Ovary (tissue), 9 donors: ENCODE data around the gene SLC7A9. TPM values are rescaled to one million over a fixed set of nuclear protein-coding genes. Genes with fewer than 3 reads are reported as not detected.

ENCODE experiments used
- DNase-seq, 5 donors: peaks; one replicate each; pipeline ENCODE4 v3.0.0-alpha.2; 2019 to 2020
- H3K27ac ChIP-seq, 2 donors: fragments of 200-600 bp; one replicate each; pipeline versions ENCODE4 v1.5.1 to v1.8.0; 2019 to 2022
- H3K27me3 ChIP-seq: fragments of 200-600 bp; one replicate; pipeline ENCODE4 v1.8.0; 2022
- H3K36me3 ChIP-seq: fragments of 200-600 bp; sonication (generic); one replicate; pipeline ENCODE4 v1.5.1; 2019
- H3K4me1 ChIP-seq: one replicate; pipeline ENCODE4 v1.8.1; 2013; ENCODE audit warnings: mild to moderate bottlenecking, moderate library complexity; ENCODE audit not compliant: insufficient read depth
- H3K4me3 ChIP-seq: fragments of 200-600 bp; sonication (generic); one replicate; pipeline ENCODE4 v1.5.1; 2017
- H3K9me3 ChIP-seq, 2 donors: fragments of 200-600 bp in 1 of 2; sonication (generic) in 1 of 2; one replicate each; pipeline versions ENCODE4 v1.5.1 to v1.8.1; 2013 to 2019; ENCODE audit warnings: mild to moderate bottlenecking in 1 of 2, moderate library complexity in 1 of 2
- EP300 ChIP-seq: sonication (generic); formaldehyde crosslinking; IDR thresholded peaks from one replicate; pipeline ENCODE4 v1.6.1; 2017; ENCODE audit warnings: antibody characterized with exemption
- POLR2A ChIP-seq: fragments of 450-650 bp; IDR thresholded peaks from one replicate; pipeline ENCODE4 v1.6.1; 2017; ENCODE audit warnings: antibody characterized with exemption, mild to moderate bottlenecking, moderate library complexity
- WGBS, 3 donors: extraction: QIAGEN DNeasy Blood & Tissue Kit in 1 of 3; methylation state at CpG; one replicate each; pipeline versions ENCODE4 v1.1.5 to v1.1.7; 2013 to 2017; 5-methylcytosine and 5-hydroxymethylcytosine counted together
- intact Hi-C, 4 donors: fragments of 100-400 bp; cut with DNase I; formaldehyde crosslinking; loops; one replicate each; pipeline versions ENCODE4 v1.11.0 to v1.15.1; 2022 to 2023
- polyA plus RNA-seq, 2 donors: library from polyadenylated mRNA; stranded (reverse); fragments of 200-250 nt in 1 of 2; fragments of 350-450 nt in 1 of 2; fragmentation: Illumina TruSeq in 1 of 2; extraction: RNeasy Lipid Tissue Mini Kit (QIAGEN cat#74804) in 1 of 2; gene quantifications; one replicate each; pipeline ENCODE4 v1.2.3, GENCODE V29; 2013 to 2014
- total RNA-seq, 7 donors: library from RNA; depleted of rRNA in 2 of 7; stranded (reverse); fragments of >200 nt in 2 of 7; fragmentation: NEBNext Ultra II Directional in 3 of 7; extraction: Animal tissue kit (Norgen Biotek cat#: 25700) in 3 of 7; gene quantifications; one replicate each; pipeline versions ENCODE4 v1.1.0 to v1.2.4, GENCODE V29; 2016 to 2023
- TF ChIP-seq, protein P1 (sequence below), 3 donors: fragments of 450-650 bp in 2 of 3; fragments of 200-600 bp in 1 of 3; IDR thresholded peaks; one replicate each; pipeline versions ENCODE4 v1.5.1 to v1.8.0; 2016 to 2022; ENCODE audit warnings: antibody characterized with exemption in 3 of 3, mild to moderate bottlenecking in 1 of 3
- donor health status: DM: no; HTN: no; CAD: no; lungs with moderate emphysema.
- donor health status: DM: no; HTN: no; CAD: no.
- donor health status: Bipolar disorder and iron deficiency.
- donor health status: DM: yes; HTN: yes; CAD: no.
- donor health status: DM: no; HTN: no; CAD: no.
- donor health status: DM: yes; HTN: yes; CAD: no.

Gene SLC7A9
- total and polyA plus RNA-seq, 9 donors, result 0.23 to 0.95 (median 0.64) TPM

DNA sequence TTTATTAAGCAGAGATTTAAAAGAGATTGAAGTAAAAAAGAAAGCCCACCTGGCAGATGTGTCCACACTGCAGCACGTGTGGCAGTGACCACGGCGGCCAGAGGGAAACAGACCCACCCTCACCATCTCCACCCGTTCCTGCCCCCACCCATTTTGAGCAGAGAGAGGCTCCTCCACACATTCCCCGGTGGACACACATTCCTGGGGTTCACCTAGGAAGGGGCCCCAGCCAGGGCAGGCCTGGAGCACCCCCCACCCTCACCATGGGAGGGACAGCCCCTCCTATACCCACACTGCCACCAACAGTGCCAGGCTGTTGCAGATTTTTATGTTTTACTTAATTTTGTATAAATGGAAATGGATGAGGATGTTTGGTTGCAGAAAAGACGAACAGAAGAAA is 54.9 kb downstream of the SLC7A9 start:
- H3K36me3 ChIP-seq, result no peaks in the 10 kb centered on the region
- no peaks in the 10 kb centered on the region for H3K27me3 ChIP-seq
- intact Hi-C loops, result no loop called here
- H3K4me1 ChIP-seq, result no peaks in the 10 kb centered on the region
- DNase-seq, result no peak
- H3K9me3 ChIP-seq, result no peaks in the 10 kb centered on the region
- TF ChIP-seq POLR2A, result no peak
- TF ChIP-seq, protein P1, sequence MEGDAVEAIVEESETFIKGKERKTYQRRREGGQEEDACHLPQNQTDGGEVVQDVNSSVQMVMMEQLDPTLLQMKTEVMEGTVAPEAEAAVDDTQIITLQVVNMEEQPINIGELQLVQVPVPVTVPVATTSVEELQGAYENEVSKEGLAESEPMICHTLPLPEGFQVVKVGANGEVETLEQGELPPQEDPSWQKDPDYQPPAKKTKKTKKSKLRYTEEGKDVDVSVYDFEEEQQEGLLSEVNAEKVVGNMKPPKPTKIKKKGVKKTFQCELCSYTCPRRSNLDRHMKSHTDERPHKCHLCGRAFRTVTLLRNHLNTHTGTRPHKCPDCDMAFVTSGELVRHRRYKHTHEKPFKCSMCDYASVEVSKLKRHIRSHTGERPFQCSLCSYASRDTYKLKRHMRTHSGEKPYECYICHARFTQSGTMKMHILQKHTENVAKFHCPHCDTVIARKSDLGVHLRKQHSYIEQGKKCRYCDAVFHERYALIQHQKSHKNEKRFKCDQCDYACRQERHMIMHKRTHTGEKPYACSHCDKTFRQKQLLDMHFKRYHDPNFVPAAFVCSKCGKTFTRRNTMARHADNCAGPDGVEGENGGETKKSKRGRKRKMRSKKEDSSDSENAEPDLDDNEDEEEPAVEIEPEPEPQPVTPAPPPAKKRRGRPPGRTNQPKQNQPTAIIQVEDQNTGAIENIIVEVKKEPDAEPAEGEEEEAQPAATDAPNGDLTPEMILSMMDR (IDR thresholded peaks at IDR 0.05), result no peak
- no peak for TF ChIP-seq EP300
- WGBS, 3 donors, result 48 to 62% (median 60%) methylated on average over 6 of the region's 6 CpGs
- H3K27ac ChIP-seq, result no peak overlapping the region
- no peak overlapping the region for H3K4me3 ChIP-seq

DNA sequence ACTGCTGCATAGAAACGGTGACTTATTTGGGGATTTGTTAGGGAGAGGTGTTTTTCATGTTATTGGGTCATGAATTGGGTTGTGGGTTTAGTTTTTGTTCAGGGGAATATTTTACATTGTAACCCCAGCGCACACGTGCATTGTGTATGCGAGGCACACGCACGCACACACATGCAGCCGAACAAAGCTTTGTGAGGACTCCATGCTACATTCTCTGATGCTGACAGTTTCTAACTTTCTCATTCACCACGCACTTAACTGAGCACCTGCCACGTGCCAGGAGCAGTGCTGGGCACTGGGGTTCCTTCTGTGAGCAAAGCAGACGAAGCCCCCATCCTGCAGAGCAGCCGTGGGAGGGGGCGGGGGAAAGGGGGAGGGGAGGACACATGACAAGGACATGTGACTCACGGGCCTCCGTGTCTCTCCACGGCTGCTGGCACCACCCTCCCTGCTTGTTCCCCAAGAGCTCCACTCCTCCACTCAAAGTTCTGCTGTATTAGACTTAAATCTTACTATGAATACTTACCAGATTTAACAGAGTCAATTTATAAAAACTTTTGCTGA is 55.6 kb downstream of the SLC7A9 start:
- intact Hi-C loops, result no loop called here
- H3K36me3 ChIP-seq, result no peaks in the 10 kb centered on the region
- H3K4me1 ChIP-seq, result no peaks in the 10 kb centered on the region
- DNase-seq, result no peak
- no peak overlapping the region for H3K4me3 ChIP-seq
- H3K9me3 ChIP-seq, result no peaks in the 10 kb centered on the region
- H3K27me3 ChIP-seq, result no peaks in the 10 kb centered on the region
- H3K27ac ChIP-seq, result no peak overlapping the region
- WGBS, 3 donors, result 40 to 46% (median 45%) methylated on average over 15 of the region's 15 CpGs
- TF ChIP-seq, protein P1 (IDR thresholded peaks at IDR 0.05), result no peak
- no peak for TF ChIP-seq POLR2A
- TF ChIP-seq EP300, result no peak

DNA sequence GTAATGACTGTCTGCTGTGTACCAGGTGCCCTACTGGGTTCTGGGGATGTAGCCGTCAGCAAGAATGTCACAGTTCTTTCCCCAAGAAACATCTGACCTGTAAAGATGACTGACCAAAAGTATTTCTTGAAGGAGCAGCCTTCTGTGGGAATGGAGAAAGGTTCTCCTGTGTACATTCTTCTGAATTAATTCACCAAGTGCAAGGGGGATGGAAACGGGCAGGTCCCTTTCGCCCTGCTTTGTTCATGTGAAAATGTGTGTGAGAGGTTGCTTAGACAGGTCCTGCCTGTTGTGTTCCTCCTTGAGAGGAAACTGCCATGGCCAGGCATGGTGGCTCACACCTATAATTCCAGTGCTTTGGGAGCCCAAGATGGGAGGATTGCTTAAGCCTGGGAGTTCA is 57.0 kb downstream of the SLC7A9 start:
- no peaks in the 10 kb centered on the region for H3K4me1 ChIP-seq
- no peak overlapping the region for H3K4me3 ChIP-seq
- WGBS, 3 donors, result 69 to 78% (median 74%) methylated on average over 3 of the region's 3 CpGs
- TF ChIP-seq POLR2A (no peak), EP300 (no peak)
- TF ChIP-seq, protein P1 (IDR thresholded peaks at IDR 0.05), result no peak
- H3K36me3 ChIP-seq, result no peaks in the 10 kb centered on the region
- no peaks in the 10 kb centered on the region for H3K9me3 ChIP-seq
- no peaks in the 10 kb centered on the region for H3K27me3 ChIP-seq
- intact Hi-C loops, result no loop called here
- DNase-seq, result no peak
- H3K27ac ChIP-seq, result no peak overlapping the region

DNA sequence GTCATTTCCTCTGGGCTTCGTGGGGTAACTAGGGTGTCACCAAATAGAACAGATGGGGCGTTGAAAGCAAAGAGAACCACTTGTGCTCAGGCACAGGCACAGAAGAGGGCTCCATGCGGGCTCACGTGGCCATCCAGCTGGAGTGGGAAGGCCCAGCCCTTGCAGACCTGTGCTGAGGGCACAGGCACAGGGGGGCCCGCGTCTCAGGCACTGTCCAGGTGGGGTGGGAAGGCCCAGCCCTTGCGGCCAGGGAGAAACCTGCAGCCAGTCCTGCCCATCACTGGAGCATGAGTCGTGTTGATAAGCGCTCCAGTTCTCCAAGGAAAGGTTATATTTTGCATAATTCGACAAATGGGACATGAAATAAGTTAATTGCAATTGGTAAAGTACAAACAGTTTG is 57.5 kb downstream of the SLC7A9 start:
- no peaks in the 10 kb centered on the region for H3K27me3 ChIP-seq
- intact Hi-C loops, result no loop called here
- no peaks in the 10 kb centered on the region for H3K4me1 ChIP-seq
- WGBS, 3 donors, result 81 to 85% (median 84%) methylated on average over 10 of the region's 10 CpGs
- no peak overlapping the region for H3K27ac ChIP-seq
- no peaks in the 10 kb centered on the region for H3K36me3 ChIP-seq
- no peaks in the 10 kb centered on the region for H3K9me3 ChIP-seq
- H3K4me3 ChIP-seq, result no peak overlapping the region
- no peak for DNase-seq
- TF ChIP-seq POLR2A (no peak), EP300 (no peak)
- TF ChIP-seq, protein P1 (IDR thresholded peaks at IDR 0.05), result no peak
